Urinary bladder (tissue), 4 donors: Measurements from ENCODE around the gene XPO1. TPM values are rescaled to one million over a fixed set of nuclear protein-coding genes. Genes with fewer than 3 reads are reported as not detected.
A peak's percentile ranks its signal among the peaks of the same experiment; 100 is the strongest.
"Not testable (repeated sequence)": the region's sequence is repeated elsewhere in the genome, so short reads cannot be mapped to it uniquely, and the experiment has no call there.

Source experiments
- DNase-seq: peaks from one replicate; pipeline ENCODE4 v3.0.0-alpha.2; 2015; ENCODE audit errors: extremely low spot score
- H3K27ac ChIP-seq: one replicate; pipeline ENCODE4 v1.5.1; 2013; ENCODE audit warnings: low read depth, mild to moderate bottlenecking, moderate library complexity
- H3K36me3 ChIP-seq: one replicate; pipeline ENCODE4 v1.6.1; 2013; ENCODE audit warnings: mild to moderate bottlenecking, moderate library complexity; ENCODE audit not compliant: insufficient read depth
- H3K4me1 ChIP-seq: one replicate; pipeline ENCODE4 v1.6.1; 2013; ENCODE audit warnings: mild to moderate bottlenecking, moderate library complexity; ENCODE audit not compliant: insufficient read depth
- H3K4me3 ChIP-seq: one replicate; pipeline ENCODE4 v1.5.1; 2013; ENCODE audit warnings: low read depth, low read length
- WGBS: extraction: QIAGEN DNeasy Blood & Tissue Kit; methylation state at CpG from one replicate; pipeline ENCODE4 v1.1.7; 2013; 5-methylcytosine and 5-hydroxymethylcytosine counted together
- polyA plus RNA-seq: library from polyadenylated mRNA; stranded (reverse); fragments of 200-250 nt; gene quantifications from one replicate; pipeline ENCODE4 v1.2.3, GENCODE V29; 2013
- total RNA-seq: library from RNA; depleted of rRNA; stranded (reverse); fragments of >200 nt; gene quantifications from one replicate; pipeline ENCODE4 v1.2.3, GENCODE V29; 2014
- donor health status: healthy with polysubstance abuse.
- donor health status: healthy.

The XPO1 gene
- total and polyA plus RNA-seq, 2 donors, result 67.0 to 550 TPM

- DNase-seq, result no peak
- WGBS, result 93% methylated on average over 3 of the region's 3 CpGs
- Histone ChIP-seq H3K36me3 (peaks cover 4% of the 10 kb centered on the region), H3K27ac (no peak overlapping the region), H3K4me1 (no peaks in the 10 kb centered on the region), H3K4me3 (no peak overlapping the region)
Measured at GRCh38 chr2:61520261-61520660, 17.9 kb downstream of the XPO1 start.

- H3K36me3 ChIP-seq, result peaks cover 4% of the 10 kb centered on the region
- no peak overlapping the region for H3K27ac ChIP-seq
- no peak for DNase-seq
- H3K4me1 ChIP-seq, result no peaks in the 10 kb centered on the region
- no peak overlapping the region for H3K4me3 ChIP-seq
- 89% methylated on average over 12 of the region's 12 CpGs for WGBS
Measured at GRCh38 chr2:61512768-61513398, 25.3 kb downstream of the XPO1 start.

- no peak for DNase-seq
- no peak overlapping the region for H3K4me3 ChIP-seq
- 94% methylated on average over 19 of the region's 19 CpGs for WGBS
- H3K36me3 ChIP-seq, result peaks cover 4% of the 10 kb centered on the region
- no peak overlapping the region for H3K27ac ChIP-seq
- H3K4me1 ChIP-seq, result no peaks in the 10 kb centered on the region
Measured at GRCh38 chr2:61510674-61511671, 27.2 kb downstream of the XPO1 start.

GRCh38 chr2:61504949-61505348 is 33.2 kb downstream of the XPO1 start:
- no peak for DNase-seq
- H3K27ac ChIP-seq, result no peak overlapping the region
- no peak overlapping the region for H3K4me3 ChIP-seq
- peaks cover 1% of the 10 kb centered on the region for H3K36me3 ChIP-seq
- no peaks in the 10 kb centered on the region for H3K4me1 ChIP-seq
- WGBS, result 95% methylated on average over 2 of the region's 2 CpGs

GRCh38 chr2:61499060-61499459 is 39.1 kb downstream of the XPO1 start:
- no peak for DNase-seq
- no peaks in the 10 kb centered on the region for H3K4me1 ChIP-seq
- 98% methylated on average over 2 of the region's 2 CpGs for WGBS
- H3K4me3 ChIP-seq, result no peak overlapping the region
- peaks cover 6% of the 10 kb centered on the region for H3K36me3 ChIP-seq
- no peak overlapping the region for H3K27ac ChIP-seq

GRCh38 chr2:61493523-61493942 is 44.6 kb downstream of the XPO1 start:
- H3K27ac ChIP-seq, result no peak overlapping the region
- no peak overlapping the region for H3K4me3 ChIP-seq
- no peaks in the 10 kb centered on the region for H3K4me1 ChIP-seq
- DNase-seq, result no peak
- H3K36me3 ChIP-seq, result peaks cover 6% of the 10 kb centered on the region
- WGBS, result 67% methylated on average over 2 of the region's 2 CpGs

GRCh38 chr2:61492476-61492875 is 45.7 kb downstream of the XPO1 start:
- DNase-seq, result no peak
- no peaks in the 10 kb centered on the region for H3K4me1 ChIP-seq
- H3K27ac ChIP-seq, result no peak overlapping the region
- H3K36me3 ChIP-seq, result peaks cover 6% of the 10 kb centered on the region
- WGBS, result 94% methylated on average over 2 of the region's 2 CpGs
- H3K4me3 ChIP-seq, result no peak overlapping the region

- no peak overlapping the region for H3K27ac ChIP-seq
- peaks cover 3% of the 10 kb centered on the region for H3K36me3 ChIP-seq
- WGBS, result 97% methylated on average over 5 of the region's 5 CpGs
- H3K4me3 ChIP-seq, result no peak overlapping the region
- no peaks in the 10 kb centered on the region for H3K4me1 ChIP-seq
- DNase-seq, result no peak
Measured at GRCh38 chr2:61485281-61485680, 52.9 kb downstream of the XPO1 start.

- DNase-seq, result no peak
- H3K4me1 ChIP-seq, result no peaks in the 10 kb centered on the region
- no peak overlapping the region for H3K27ac ChIP-seq
- peaks cover 3% of the 10 kb centered on the region for H3K36me3 ChIP-seq
- WGBS, result 88% methylated on average over 6 of the region's 6 CpGs
- H3K4me3 ChIP-seq, result no peak overlapping the region
Measured at GRCh38 chr2:61478086-61478485, 60.1 kb downstream of the XPO1 start.

- DNase-seq, H3K27ac ChIP-seq, H3K4me3 ChIP-seq, H3K36me3 ChIP-seq, H3K4me1 ChIP-seq: not testable (repeated sequence)
- WGBS, result 95% methylated on average over 12 of the region's 12 CpGs
Measured at GRCh38 chr2:61476929-61477589, 61.1 kb downstream of the XPO1 start.

GRCh38 chr2:61471905-61472805 is 66.0 kb downstream of the XPO1 start:
- Histone ChIP-seq H3K36me3 (no peaks in the 10 kb centered on the region), H3K4me3 (peak overlapping the region; percentile 99), H3K27ac (peak overlapping the region; percentile 100), H3K4me1 (no peaks in the 10 kb centered on the region)
- DNase-seq, result no peak
- 36% methylated on average over 19 of the region's 19 CpGs for WGBS

GRCh38 chr2:61470965-61471904 is 66.9 kb downstream of the XPO1 start, which contains the start of gene USP34:
TSS of gene USP34 (minus strand) at chr2:61471087. CDS start at chr2:61470692, 395 bp downstream.
- whole genome bisulfite sequencing, result 1% methylated on average over 89 of the region's 91 CpGs
- H3K27ac ChIP-seq, result peak within 1 kb of the TSS; percentile 100
- peak within 1 kb of the TSS; percentile 99 for H3K4me3 ChIP-seq
- H3K36me3 ChIP-seq, result no peaks in the 10 kb centered on the region
- peak; percentile 90 for DNase-seq
- no peaks in the 10 kb centered on the region for H3K4me1 ChIP-seq
